ENCODE results near the gene GSS.

The GSS gene

DNA sequence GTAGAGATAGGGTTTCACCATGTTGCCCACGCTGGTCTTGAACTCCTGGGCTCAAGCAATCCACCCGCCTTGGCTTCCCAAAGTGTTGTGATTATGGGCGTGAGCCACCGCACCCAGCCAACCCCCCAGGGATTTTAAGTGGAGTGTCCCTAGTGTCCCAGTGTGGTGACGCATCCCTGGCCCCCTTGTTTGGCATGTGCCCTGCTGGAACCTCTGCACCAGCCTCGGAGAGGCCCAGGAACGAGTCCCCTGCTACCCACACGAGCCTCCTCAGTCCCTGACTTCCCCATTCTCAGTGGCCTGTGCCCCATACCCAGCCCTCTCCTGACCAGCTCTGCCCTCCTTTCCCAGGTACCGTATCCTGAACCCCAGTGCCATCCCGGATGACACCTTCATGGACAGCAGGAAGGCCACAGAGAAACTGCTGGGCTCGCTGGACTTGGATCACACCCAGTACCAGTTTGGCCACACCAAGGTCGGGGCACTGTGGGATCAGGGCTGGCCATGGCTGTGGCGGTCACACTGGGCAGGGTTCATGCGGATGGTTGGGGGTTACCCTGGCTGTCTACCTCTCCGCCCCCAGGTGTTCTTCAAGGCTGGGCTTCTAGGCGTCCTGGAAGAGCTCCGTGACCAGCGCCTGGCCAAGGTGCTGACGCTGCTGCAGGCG is 37.3 kb upstream of the GSS start:
- no peak for DNase-seq

DNA sequence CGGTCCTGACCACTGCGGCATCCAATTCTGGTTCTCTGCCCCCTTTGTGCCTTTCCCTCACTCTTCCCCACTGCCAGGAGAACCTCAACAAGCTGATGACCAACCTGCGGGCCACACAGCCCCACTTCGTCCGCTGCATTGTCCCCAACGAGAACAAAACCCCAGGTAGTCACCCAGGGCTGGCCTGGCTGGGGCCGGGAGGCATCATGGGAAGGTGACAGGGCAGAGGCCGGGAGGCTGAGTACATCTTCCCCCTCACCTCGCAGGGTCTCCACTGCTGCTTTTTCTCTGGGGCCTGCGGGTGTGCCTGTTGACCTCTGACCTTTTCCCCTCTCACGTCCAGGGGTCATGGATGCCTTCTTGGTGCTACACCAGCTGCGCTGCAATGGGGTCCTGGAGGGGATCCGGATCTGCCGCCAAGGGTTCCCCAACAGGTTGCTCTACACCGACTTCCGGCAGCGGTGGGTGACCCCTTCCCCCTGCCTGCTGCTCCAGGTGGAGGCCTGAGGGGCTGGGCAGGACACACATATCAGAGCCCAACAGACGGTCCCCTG is 35.1 kb upstream of the GSS start:
- no peak for DNase-seq

DNA sequence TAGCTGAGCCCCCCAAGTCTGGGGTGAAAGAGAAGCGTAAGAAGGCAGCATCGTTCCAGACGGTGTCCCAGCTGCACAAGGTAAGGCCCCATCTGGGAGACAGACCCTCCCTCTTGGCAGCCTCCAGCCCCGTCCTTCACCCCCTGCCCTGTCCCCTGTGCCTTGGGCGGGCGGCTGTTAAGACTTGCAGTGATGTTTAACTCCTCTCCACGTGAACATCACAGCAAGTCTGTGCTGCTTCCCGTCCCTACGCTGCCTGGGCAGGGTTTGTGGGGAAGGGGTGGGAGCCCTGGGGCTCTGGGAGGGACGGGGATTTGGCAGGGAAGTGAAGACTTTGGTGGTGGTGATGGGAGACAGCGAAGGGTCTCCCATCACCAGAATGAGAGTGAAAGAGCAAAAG is 34.6 kb upstream of the GSS start:
- DNase-seq = no peak

DNA sequence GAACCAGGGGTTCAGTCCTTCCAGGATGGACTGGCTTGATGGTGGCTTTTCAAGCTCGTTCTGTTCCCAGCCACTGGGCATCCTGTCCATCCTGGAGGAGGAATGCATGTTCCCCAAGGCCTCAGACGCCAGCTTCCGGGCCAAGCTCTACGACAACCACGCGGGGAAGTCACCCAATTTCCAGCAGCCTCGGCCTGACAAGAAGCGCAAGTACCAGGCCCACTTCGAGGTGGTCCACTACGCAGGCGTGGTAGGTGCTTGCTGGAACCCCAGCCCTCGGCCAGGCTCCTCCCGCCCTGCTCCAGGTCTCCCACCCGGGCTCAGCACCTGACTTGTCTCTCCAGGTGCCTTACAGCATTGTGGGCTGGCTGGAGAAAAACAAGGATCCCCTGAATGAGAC is 34.1 kb upstream of the GSS start:
- no peak for DNase-seq

DNA sequence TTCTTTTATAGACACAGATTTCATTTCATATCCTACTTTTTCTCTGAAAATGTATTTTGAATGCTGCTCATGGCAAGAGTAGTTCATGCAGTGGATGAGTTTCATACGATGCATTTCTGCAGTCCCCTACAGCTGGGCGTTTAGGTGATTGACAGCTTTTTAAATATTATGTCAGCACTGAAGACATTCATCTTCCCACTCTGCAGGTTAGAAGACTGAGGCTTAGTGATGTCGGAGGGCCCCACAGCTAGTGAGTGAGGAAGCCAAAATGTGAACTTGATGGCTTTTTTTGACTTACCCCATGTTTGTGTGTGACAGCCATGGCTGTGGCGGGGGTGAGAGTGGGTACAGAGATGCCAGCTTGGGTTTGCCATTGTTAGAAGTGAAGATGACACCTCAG is 33.5 kb upstream of the GSS start:
- DNase-seq = no peak

DNA sequence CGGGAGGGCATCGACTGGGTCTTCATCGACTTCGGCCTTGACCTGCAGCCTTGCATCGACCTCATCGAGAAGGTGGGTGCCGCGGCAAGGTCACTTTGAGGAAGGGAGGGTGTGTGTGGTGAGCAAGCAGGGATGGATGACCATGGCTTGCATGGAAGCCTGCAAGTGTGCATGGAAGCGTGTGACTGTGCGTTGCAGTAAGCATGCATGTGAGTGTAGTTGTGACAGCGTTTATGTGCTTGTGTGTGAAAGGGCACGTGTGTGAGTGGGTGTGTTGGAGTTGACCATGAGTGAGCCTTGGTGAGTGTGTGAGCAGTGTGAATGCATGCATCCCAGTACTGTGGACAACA is 32.6 kb upstream of the GSS start:
- no peak for DNase-seq

DNA sequence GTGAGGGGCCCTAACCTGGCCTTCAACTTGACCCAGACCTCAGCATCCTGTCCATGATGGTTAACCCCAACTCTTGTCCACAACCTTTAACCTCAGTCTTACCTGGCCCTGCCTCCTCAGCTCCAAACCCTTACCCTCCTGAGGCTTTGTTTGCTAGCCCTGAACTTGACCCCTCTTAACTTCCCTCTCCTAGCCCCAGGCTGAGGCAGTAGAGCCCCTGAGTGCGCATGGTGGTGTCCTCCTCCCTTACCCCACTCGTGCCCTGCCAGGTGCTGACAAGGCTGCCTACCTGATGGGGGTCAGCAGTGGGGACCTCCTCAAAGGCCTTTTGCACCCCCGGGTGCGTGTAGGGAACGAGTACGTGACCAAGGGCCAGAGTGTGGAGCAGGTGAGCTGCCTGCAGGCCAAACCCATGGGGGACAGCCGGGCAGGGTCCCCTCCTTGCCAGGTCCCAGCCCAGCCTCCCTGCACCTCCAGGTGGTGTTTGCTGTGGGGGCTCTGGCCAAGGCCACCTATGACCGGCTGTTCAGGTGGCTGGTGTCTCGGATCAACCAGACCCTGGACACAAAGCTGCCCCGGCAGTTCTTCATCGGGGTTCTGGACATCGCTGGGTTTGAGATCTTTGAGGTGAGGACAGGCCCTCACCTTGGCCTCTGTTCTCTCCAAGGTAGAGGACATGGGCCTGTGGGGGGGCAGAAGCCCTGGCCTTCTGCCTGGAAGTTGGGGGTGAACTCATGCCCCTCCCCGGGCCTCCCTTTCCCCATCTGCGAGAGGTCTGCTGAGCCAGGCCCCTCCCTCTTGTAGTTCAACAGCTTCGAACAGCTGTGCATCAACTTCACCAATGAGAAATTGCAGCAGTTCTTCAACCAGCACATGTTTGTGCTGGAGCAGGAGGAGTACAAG is 31.9 kb upstream of the GSS start:
- no peak for DNase-seq

DNA sequence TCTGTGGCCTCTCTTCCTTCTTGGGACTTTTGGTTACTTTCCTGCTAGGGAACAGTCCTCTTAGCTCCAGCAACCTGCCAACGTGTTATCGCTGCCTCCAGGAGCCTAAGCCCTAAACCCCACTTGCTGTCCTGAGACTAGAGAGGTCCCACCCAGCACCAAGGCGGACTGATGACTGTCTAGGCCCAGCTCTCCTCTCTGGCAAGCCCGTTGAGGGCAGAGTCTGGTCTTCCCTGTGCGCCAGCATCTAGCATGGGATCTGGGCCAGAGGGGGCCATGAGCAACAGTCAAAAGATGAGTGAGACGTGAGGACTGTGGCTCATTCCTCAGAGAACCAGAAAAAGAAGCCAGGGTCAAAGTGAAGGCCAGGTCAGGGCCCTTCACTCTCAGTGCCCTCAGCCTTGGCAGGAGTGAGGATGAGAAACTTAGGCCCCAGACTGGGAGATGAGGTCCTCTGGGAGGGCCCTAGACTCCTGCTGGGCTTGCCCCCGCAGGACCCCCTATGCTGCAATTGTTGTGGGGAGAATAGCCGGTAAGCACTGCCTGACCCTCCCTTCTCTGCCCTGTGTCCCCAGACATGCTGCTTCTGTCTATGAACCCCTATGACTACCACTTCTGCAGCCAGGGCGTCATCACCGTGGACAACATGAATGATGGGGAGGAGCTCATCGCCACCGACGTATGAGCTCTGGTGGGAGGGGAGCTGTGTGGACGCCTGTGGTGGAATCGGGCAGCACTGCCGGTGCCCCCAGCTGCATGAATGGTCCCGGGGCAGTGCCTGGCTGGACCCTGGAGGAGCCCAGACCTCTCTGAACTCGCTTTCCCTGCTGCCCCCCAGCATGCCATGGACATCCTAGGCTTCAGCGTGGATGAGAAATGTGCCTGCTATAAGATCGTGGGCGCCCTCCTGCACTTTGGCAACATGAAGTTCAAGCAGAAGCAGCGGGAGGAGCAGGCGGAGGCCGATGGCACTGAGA is 31.0 kb upstream of the GSS start:
- DNase-seq = no peak

DNA sequence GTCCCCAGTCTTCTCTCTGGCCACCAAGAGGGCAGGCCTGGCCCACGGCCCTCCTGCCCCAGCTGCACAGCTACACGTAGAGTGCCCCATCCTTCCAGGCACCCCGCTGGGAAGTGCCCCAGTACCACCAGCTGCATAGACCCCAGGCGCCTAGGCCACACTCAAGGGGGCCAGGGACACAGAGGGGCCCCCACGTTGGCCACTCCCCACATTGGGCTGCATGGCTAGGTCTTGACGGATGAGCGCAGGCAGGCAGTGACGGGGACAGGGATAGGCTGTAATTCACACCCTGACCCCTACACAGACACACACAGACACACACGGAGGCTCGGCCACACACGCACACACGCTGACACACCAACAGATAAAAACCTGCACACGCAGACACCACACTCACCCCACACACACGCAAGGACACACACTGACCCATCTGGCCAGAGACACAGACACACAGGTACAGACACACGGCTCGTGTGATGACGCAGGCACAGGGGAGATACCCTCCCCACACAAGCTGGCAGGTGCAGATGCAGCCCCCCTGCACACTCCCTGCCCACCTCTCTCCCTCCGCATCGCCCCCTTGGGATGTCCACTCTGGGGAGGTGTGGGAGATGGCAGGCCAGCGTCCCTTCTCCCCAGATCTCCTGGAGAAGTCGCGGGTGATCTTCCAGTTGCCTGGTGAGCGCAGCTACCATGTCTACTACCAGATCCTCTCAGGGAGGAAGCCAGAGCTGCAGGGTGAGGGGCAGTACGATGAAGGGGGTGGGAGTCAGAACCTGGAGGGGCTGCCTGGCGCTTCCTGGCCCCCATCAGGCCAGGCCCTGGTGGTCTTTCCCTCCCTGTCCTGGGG is 30.1 kb upstream of the GSS start:
- DNase-seq = no peak

DNA sequence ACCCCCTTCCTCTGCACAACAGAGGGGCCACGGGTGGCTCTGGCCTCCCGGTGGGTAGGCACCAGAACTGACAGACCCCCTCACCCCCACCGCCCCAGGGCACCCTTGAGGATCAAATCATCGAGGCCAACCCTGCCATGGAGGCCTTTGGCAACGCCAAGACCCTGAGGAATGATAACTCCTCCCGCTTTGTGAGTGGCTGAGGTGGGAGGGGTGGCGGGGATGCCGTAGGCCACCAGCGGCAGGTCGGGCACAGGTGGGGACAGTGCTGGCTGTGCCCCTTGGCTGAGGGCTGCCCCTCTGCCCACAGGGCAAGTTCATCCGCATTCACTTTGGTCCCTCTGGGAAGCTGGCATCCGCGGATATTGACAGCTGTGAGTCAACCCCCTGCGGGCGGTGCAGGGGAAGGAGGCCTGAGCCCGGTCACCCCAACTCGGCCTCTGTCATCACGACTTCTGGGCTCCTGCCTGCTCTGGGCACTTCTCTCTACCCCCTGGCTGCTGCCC is 29.2 kb upstream of the GSS start:
- DNase-seq = no peak

DNA sequence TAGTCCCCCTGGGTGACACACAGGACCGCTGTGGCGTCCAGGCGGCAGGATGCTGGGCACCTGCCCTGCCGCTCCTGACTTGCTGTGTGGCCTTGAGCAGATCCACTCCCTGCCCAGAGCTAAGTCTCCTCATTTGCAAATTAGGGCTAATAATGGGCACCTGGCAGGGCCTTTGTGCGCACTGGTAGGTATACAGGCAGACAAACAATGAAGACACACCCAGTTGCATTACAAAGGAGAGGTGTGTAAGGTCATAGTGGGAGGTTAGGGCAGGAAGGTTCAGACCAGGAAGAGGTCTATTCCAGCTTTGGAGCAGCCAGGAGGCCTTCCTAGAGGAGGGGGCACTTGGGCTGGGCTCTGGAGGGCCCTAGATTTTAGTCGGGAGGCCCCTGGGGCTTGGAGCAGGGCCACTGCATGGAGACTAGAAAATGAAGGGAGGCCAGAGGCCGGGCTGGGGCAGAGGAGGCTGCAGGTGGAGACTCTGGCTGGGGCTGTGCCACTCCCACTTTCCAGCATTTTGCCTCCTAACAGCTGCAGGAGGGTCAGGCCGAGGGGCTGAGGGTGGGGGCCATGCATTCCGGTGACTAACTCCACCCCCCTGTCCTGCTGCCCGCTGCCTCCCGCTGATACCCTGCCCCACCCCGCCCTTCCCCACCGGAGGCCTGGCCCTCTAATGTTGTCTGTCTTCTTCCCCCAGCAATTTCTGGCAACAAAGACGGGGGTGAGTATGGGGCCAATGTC is 28.6 kb upstream of the GSS start:
- no peak for DNase-seq

DNA sequence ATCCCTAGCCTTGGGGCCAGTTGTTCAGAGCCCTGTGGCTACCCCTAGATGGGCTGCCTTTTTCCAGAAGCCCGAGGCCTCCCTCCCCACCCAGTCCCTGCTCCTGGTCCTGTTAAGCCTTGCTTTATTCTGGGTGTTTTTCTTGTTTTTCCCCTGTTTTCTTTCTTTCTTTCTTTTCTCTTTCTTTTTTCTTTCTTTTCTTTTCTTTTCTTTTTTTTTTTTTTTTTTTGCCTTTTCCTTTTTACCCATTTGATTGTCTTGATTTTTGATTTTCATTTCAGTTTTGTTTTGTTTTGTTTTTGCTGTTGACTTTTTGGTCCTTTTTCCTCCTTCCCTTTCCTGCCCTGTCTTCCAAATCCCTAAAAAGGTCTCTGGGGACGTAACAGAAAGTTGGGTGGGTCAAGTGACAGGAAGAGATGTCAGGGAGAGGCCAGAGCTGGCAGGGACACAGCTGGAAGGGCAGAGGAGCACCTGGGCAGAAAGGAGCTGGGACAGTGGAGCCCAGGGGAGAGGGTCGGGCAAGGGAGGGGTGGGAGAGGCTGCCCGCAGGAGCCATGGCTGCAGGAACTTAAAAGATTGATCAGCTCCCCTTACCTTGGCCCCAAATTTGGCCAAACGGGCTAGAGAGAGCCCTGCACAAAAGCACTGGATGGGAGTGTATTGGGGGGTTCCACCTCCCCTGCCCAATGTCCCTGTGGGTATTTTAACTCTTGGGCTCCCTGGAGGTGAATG is 27.6 kb upstream of the GSS start:
- no peak for DNase-seq

DNA sequence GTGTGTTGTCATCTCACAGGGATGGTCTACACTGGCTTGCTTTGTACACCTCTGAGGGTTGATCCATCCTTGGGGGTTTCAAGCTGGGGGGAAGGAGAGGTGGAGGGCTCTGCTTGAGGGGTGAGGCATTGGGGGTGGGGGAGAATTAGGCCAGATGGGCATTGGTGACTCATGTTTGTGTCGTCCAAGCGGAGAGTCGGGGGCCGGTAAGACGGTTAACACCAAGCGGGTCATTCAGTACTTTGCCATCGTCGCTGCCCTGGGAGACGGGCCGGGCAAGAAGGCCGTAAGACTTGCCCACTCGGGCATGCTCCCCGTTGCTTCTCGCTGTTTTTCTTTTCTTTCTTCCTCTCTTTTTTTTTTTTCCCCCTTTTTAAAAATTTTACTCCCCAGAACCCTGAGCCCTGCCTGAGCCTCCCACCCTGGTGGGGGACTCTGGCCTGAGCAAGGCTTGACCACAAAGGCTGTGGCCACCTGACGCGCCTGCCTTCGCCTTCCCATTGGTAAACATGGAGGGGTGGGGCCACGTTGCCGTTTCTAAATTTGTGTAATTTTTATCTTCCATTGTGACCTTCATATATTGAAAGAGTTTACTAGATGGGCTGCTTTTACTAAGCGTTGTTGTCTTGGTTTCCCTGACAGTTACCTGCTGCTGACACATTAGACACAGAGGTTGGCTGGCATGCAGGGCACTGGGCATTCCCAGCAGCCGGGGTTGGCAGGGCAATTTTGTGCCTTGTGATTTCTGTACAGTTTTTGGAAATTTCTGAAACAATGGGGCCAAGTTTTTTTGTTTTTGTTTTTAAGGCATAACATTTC is 26.9 kb upstream of the GSS start:
- no peak for DNase-seq

DNA sequence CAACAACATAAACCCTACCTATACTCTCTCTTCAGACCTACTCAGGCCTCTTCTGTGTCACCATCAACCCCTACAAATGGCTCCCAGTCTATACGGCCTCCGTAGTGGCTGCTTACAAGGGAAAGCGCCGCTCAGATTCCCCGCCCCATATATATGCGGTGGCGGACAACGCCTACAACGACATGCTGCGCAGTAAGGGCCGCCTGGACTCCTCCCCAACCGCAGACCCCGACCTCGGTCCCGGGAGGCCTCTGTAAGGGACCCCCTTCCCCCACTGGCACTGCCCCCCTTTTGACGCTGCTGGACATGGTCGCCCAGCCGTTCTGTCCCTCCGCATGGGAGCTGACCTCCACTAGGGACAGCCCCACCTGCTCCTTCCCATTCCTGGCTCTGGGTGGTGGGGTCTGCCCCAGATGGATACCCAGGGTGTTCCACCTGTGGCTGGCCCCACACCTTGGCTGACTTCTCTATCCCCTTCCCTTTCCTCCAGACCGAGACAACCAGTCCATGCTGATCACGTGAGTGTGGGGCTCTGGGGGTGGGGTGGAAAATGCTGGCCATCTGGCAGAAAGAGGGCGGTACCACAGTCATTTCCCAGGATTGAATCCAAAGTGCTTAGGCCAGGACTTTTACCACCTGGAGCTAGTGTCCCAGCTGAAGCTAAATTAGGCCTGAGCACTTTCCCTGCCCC is 25.1 kb upstream of the GSS start:
- DNase-seq = no peak

DNA sequence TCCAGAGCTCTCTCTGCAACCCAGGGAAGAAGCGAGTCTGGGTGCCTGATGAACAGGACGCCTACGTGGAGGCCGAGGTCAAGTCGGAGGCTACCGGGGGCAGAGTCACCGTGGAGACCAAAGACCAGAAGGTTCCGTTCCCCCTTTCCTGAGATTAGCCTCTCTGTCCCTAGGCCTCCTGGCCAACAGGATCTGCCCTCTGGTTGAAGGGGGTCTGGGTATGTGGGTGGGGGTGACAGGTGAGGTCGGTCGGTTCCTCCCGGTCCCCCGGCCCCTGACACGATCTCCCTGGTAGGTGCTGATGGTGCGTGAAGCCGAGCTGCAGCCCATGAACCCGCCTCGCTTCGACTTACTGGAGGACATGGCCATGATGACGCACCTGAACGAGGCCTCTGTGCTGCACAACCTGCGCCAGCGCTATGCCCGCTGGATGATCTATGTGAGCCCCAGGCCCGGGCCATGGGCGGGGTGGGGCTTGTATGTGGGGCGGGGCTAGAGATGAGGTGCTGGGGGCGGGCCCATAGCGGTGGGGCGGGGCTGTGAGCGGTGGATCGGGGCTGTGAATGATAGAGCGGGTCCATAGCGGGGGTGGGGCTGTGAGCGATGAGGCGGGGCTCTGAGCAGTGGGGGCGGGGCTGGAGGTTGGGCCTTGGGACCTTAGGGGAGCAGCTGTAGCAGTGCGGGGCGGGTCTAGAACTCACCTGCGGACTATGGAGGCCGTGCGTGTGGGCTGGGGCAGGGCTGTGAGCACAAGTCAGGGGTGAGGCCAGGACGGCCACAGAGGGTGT is 24.0 kb upstream of the GSS start:
- no peak for DNase-seq

DNA sequence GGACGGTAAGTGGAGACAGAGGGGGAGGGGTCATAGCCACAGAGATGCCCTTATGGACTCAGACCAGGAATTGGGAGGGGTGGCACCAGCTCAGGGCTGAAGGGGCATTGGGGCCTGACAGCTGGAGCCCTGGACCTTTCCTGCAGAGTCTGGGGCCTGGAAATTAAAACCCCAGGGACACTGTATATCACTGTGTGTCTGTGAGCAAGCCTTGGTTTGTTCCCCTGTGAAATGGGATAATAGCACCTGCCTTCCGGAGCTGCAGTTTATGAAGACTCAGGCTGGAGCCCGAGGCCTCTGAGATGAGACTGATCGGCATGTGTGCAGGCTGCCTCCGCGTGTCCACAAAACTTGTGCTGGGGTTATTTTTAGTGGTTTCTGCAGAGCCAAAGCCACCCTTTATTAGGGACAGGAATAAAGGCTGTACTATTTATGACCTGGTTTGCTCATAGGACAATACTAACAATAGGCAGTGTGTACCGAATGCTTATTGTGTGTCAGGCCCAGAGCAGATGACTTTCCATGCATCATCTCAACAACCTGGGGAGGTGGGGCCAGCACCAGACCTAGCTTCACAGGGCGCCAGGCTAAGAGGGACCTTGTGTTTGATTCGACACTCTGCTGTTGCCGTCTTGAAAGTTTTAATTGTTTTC is 22.6 kb upstream of the GSS start:
- DNase-seq = no peak

DNA sequence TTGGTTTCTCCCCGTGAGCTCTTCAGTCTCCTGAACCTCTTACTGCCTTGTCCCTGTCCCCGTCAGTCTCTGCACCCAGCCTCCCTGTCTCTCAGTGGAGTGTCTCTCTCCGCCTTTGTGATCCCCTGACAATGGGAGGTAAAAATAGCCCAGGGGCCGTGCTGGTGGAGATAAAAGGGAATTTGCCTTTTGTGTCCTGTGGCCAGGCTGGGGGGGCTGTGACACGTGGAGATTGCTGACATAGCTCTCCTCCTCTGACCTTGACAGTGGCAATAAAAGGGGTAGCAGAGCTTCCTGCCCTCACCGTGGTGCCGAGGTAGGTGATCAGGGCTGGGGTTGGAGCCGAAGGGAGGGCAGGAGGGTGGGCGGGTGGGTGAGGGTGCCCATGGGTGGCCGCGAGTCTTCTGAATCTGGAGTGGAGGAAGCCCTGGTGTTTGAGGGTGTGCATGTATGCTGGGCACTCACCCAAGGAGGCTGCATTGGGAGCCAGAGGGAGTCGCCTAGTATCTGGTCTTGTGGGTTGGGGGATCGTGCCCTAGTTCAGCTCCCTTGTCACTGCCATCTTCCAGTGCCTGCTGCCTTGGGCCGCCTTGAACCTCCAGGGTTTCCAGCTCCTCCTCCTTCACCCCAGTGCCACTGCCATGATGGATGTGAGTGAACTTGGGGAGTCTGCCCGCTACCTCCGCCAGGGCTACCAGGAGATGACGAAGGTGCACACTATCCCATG is 21.9 kb upstream of the GSS start:
- no peak for DNase-seq
